Esophagus (tissue), 2 donors: ENCODE measurements around the gene VSIG10L2. TPM values are rescaled to one million over a fixed set of nuclear protein-coding genes. Genes with fewer than 3 reads are reported as not detected.

Source experiments
- H3K27ac ChIP-seq, 2 donors: one replicate each; pipeline ENCODE4 v1.5.1; 2013; ENCODE audit warnings: low read depth in 2 of 2, mild to moderate bottlenecking in 2 of 2, inconsistent platforms in 1 of 2, low read length in 1 of 2, moderate library complexity in 1 of 2
- H3K27me3 ChIP-seq, 2 donors: one replicate each; pipeline ENCODE4 v1.6.1; 2013; ENCODE audit warnings: low read length in 2 of 2, control low read depth in 1 of 2, mild to moderate bottlenecking in 1 of 2; ENCODE audit not compliant: insufficient read depth in 2 of 2, control insufficient read depth in 1 of 2
- H3K36me3 ChIP-seq, 2 donors: one replicate each; pipeline ENCODE4 v1.6.1; 2013; ENCODE audit warnings: low read length in 1 of 2; ENCODE audit not compliant: control insufficient read depth in 2 of 2, insufficient read depth in 2 of 2
- H3K4me1 ChIP-seq, 2 donors: one replicate each; pipeline ENCODE4 v1.6.1; 2013; ENCODE audit warnings: low read length in 1 of 2; ENCODE audit not compliant: control insufficient read depth in 2 of 2, insufficient read depth in 2 of 2
- H3K4me3 ChIP-seq, 2 donors: one replicate each; pipeline ENCODE4 v1.5.1; 2013; ENCODE audit warnings: low read length in 2 of 2, mild to moderate bottlenecking in 2 of 2, low read depth in 1 of 2, moderate library complexity in 1 of 2
- H3K9me3 ChIP-seq, 2 donors: one replicate each; pipeline ENCODE4 v1.6.1; 2013; ENCODE audit warnings: mild to moderate bottlenecking in 2 of 2, low read depth in 1 of 2, low read length in 1 of 2, moderate library complexity in 1 of 2; ENCODE audit not compliant: control insufficient read depth in 2 of 2, insufficient read depth in 1 of 2
- WGBS, 2 donors: extraction: QIAGEN DNeasy Blood & Tissue Kit; methylation state at CpG; one replicate each; pipeline ENCODE4 v1.1.7; 2013; 5-methylcytosine and 5-hydroxymethylcytosine counted together
- polyA plus RNA-seq, 2 donors: library from polyadenylated mRNA; stranded (reverse); fragments of 200-250 nt; gene quantifications; one replicate each; pipeline ENCODE4 v1.2.3, GENCODE V29; 2013
- donor health status: healthy with polysubstance abuse.
- donor health status: Bipolar disorder and iron deficiency.

VSIG10L2 gene
- polyA plus RNA-seq, 2 donors, result 0.59 to 0.86 TPM

DNA sequence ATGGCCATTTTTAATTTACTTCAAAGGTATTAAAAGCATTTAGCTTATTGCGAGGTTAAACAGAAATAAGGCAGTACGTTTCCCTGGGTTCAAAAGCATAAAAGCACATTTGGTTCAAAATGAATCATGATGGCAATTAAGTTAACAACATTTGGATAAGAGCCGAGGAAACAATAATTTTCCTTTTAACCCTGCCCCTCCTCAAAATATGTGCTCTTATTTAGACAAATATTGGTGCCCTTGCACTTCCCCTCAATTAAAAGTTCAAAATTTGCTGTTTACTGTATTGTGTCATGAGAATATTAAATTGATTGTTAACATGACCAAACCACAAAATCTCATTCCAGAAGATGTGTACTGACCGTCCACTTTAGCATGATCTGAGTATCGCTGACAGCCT, 48.7 kb downstream of the VSIG10L2 start:
- WGBS, 2 donors, result 86 to 88% methylated on average over 5 of the region's 5 CpGs
- H3K4me3 ChIP-seq, result no peak overlapping the region

GRCh38 chr11:125995313-125995712, 49.5 kb downstream of the VSIG10L2 start:
- 76 to 83% methylated on average over 5 of the region's 5 CpGs for WGBS, 2 donors
- H3K4me3 ChIP-seq, result no peak overlapping the region
- H3K27ac ChIP-seq, result no peak overlapping the region
- H3K36me3 ChIP-seq, result no peaks in the 10 kb centered on the region
- no peaks in the 10 kb centered on the region for H3K9me3 ChIP-seq
- no peaks in the 10 kb centered on the region for H3K27me3 ChIP-seq
- H3K4me1 ChIP-seq, result no peaks in the 10 kb centered on the region

More for the DNA sequence above, 48.7 kb downstream of the VSIG10L2 start:
- Histone ChIP-seq H3K4me1 (no peaks in the 10 kb centered on the region), H3K36me3 (no peaks in the 10 kb centered on the region), H3K27me3 (no peaks in the 10 kb centered on the region), H3K9me3 (no peaks in the 10 kb centered on the region), H3K27ac (no peak overlapping the region)

DNA sequence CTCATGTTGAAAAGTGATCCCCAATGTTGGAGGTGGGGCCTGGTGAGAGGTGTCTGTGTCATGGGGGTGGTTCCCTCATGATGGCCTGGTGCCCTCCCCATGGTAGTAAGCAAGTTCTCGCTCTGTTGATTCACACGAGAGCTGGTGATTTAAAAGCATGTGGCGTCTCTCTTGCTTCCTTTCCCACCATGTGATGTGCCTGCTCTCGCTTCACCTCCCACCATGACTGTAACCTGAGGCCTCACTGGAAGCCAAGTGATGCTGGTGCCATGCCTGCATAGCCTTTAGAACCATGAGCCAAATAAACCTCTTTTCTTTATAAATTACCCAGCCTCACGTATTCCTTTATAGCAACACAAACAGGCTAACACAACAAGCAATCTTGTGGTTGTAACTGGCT, 52.4 kb downstream of the VSIG10L2 start:
- H3K9me3 ChIP-seq, result no peaks in the 10 kb centered on the region
- H3K4me3 ChIP-seq, result no peak overlapping the region
- no peaks in the 10 kb centered on the region for H3K36me3 ChIP-seq
- no peaks in the 10 kb centered on the region for H3K27me3 ChIP-seq
- H3K4me1 ChIP-seq, result no peaks in the 10 kb centered on the region
- no peak overlapping the region for H3K27ac ChIP-seq
- WGBS, 2 donors, result 91 to 93% methylated on average over 5 of the region's 5 CpGs

GRCh38 chr11:125999234-125999880, 53.5 kb downstream of the VSIG10L2 start:
- H3K9me3 ChIP-seq, result no peaks in the 10 kb centered on the region
- H3K4me1 ChIP-seq, result no peaks in the 10 kb centered on the region
- no peak overlapping the region for H3K27ac ChIP-seq
- no peak overlapping the region for H3K4me3 ChIP-seq
- H3K36me3 ChIP-seq, result no peaks in the 10 kb centered on the region
- no peaks in the 10 kb centered on the region for H3K27me3 ChIP-seq
- 82 to 88% methylated on average over 6 of the region's 6 CpGs for WGBS, 2 donors

- WGBS, 2 donors, result 85 to 89% methylated on average over 4 of the region's 4 CpGs
- H3K4me3 ChIP-seq, result no peak overlapping the region
- H3K27ac ChIP-seq, result no peak overlapping the region
- no peaks in the 10 kb centered on the region for H3K27me3 ChIP-seq
- no peaks in the 10 kb centered on the region for H3K36me3 ChIP-seq
- no peaks in the 10 kb centered on the region for H3K9me3 ChIP-seq
- no peaks in the 10 kb centered on the region for H3K4me1 ChIP-seq
Measured at GRCh38 chr11:126002181-126002580, 56.3 kb downstream of the VSIG10L2 start.

Other genes starting within 250 kb of the VSIG10L2 start
- gene PATE1, start 199.8 kb upstream of the VSIG10L2 start, polyA plus RNA-seq, result not detected
- gene PATE2, start 167.2 kb upstream of the VSIG10L2 start, polyA plus RNA-seq, result not detected
- gene PATE3, start 157.9 kb upstream of the VSIG10L2 start, polyA plus RNA-seq, result not detected
- not detected for gene PATE4, start 112.7 kb upstream of the VSIG10L2 start, polyA plus RNA-seq
- 1 to 10 TPM; 3.7 to 4.1 TPM for gene HYLS1, start 58.4 kb upstream of the VSIG10L2 start, polyA plus RNA-seq
- gene PUS3, start 42.8 kb upstream of the VSIG10L2 start, polyA plus RNA-seq, result 1 to 10 TPM; 6.8 to 7.0 TPM
- under 1 TPM; 0.14 to 0.27 TPM for gene DDX25, start 41.5 kb upstream of the VSIG10L2 start, polyA plus RNA-seq
- under 1 TPM; 0.61 TPM for gene CDON, start 116.8 kb downstream of the VSIG10L2 start, polyA plus RNA-seq